Measurements from ENCODE around the gene IL6. TPM values are rescaled to one million over a fixed set of nuclear protein-coding genes. Genes with fewer than 3 reads are reported as not detected.

The IL6 gene
- polyA plus RNA-seq: not detected in 2 replicates

GRCh38 chr7:22726907-22727713, at the start of gene IL6:
TSS of gene IL6 (plus strand) at chr7:22727200. CDS start at chr7:22727263, 63 bp downstream.

Other genes with a start within 250 kb of the IL6 start
- 0.64 and 6.0 TPM in 2 replicates for gene STEAP1B, start 227.0 kb upstream of the IL6 start, polyA plus RNA-seq
- 1,220 and 1,382 TPM in 2 replicates for gene TOMM7, start 95.6 kb downstream of the IL6 start, polyA plus RNA-seq